Endothelial cell of umbilical vein (primary cell): ENCODE results near the gene MYPN. TPM values are rescaled to one million over a fixed set of nuclear protein-coding genes. Genes with fewer than 3 reads are reported as not detected.

Experiments used
- BruUV-seq: library from RNA; stranded (reverse); fragments of 400-500 nt; replicated peaks from 2 replicates; lab custom pipeline; 2021; lab: Mats Ljungman, UMichigan
- CTCF ChIA-PET: fragments of 300-600, 350-600 bp; sonication (Branson Sonifier 250); formaldehyde crosslinking; loops from one replicate; lab custom pipeline; 2021; ENCODE audit warnings: antibody characterized with exemption, inconsistent platforms; lab: Charles Lee
- POLR2A ChIA-PET: fragments of 300-600, 350-600 bp; sonication (Branson Sonifier 250); formaldehyde crosslinking; loops from one replicate; lab custom pipeline; 2021; ENCODE audit warnings: antibody characterized with exemption, inconsistent platforms; lab: Charles Lee
- DNase-seq: peaks from one replicate; pipeline ENCODE4 v3.0.0-alpha.2; 2011; ENCODE audit warnings: low read depth, low spot score
- FAIRE-seq: peaks from 2 replicates; lab custom pipeline; 2011; peaks lifted over from hg19 to GRCh38; lab: Jason Lieb, UNC
- H2AFZ ChIP-seq: 2 replicates; pipeline ENCODE4 v1.6.0; 2012; ENCODE audit warnings: low read depth, low read length, control low read depth, inconsistent platforms
- H3K27ac ChIP-seq: 2 replicates; pipeline ENCODE4 v1.5.1; 2011; ENCODE audit warnings: low read depth, mild to moderate bottlenecking, control low read depth, low read length, moderate library complexity; ENCODE audit not compliant: insufficient read depth
- H3K27me3 ChIP-seq, 2 experiments: 2 replicates each; pipeline versions ENCODE4 v1.6.0 to v1.6.1; 2011; ENCODE audit warnings: low read length in 2 of 2, mixed read lengths in 1 of 2; ENCODE audit not compliant: control insufficient read depth in 2 of 2, insufficient read depth in 2 of 2
- H3K36me3 ChIP-seq, 2 experiments: 2 replicates in 1 of 2; 3 replicates in 1 of 2; pipeline ENCODE4 v1.5.1; 2011; ENCODE audit warnings: low read length in 2 of 2, mild to moderate bottlenecking in 1 of 2, moderate library complexity in 1 of 2; ENCODE audit not compliant: control insufficient read depth in 2 of 2, insufficient read depth in 2 of 2; ENCODE audit errors: extremely low read depth in 1 of 2
- H3K4me1 ChIP-seq: 3 replicates; pipeline ENCODE4 v1.5.1; 2011; ENCODE audit warnings: mild to moderate bottlenecking, low read length; ENCODE audit not compliant: control insufficient read depth, insufficient read depth; ENCODE audit errors: extremely low read depth
- H3K4me2 ChIP-seq: 2 replicates; pipeline ENCODE4 v1.6.1; 2011; ENCODE audit warnings: low read length, control low read depth, mixed read lengths; ENCODE audit not compliant: insufficient read depth
- H3K4me3 ChIP-seq, 3 experiments: fragments of 200-600 bp in 1 of 3; sonication (generic), shearing (Covaris generic) in 1 of 3; replicated peaks in 1 of 3; 2 replicates each; pipeline ENCODE4 v1.5.1; 2011 to 2016; ENCODE audit warnings: control low read depth in 3 of 3, low read length in 3 of 3, mild to moderate bottlenecking in 2 of 3, inconsistent platforms in 1 of 3, low read depth in 1 of 3, moderate library complexity in 1 of 3; ENCODE audit not compliant: insufficient read depth in 1 of 3
- H3K79me2 ChIP-seq: 2 replicates; pipeline ENCODE4 v1.6.0; 2012; ENCODE audit warnings: low read length, inconsistent platforms; ENCODE audit not compliant: control insufficient read depth, insufficient read depth
- H3K9ac ChIP-seq: replicated peaks from 2 replicates; pipeline ENCODE3; 2011; ENCODE audit warnings: low read length, control low read depth; ENCODE audit not compliant: insufficient read depth; ENCODE audit errors: extremely low read depth
- H3K9me1 ChIP-seq: replicated peaks from 3 replicates; pipeline ENCODE4 v1.6.0; 2011; ENCODE audit warnings: mild to moderate bottlenecking, low read length; ENCODE audit not compliant: control insufficient read depth, insufficient read depth; ENCODE audit errors: extremely low read depth
- H3K9me3 ChIP-seq: replicated peaks from 2 replicates; pipeline ENCODE4 v1.5.1; 2012; ENCODE audit warnings: low read length, inconsistent platforms; ENCODE audit not compliant: control insufficient read depth, insufficient read depth
- H4K20me1 ChIP-seq: replicated peaks from 2 replicates; pipeline ENCODE3; 2011; ENCODE audit warnings: mild to moderate bottlenecking, low read length; ENCODE audit not compliant: control insufficient read depth, insufficient read depth; ENCODE audit errors: extremely low read depth
- CTCF ChIP-seq, 2 donors: IDR thresholded peaks; 1 replicate in 1 of 2; 2 replicates in 1 of 2; pipeline ENCODE4 v1.5.1; 2011; ENCODE audit warnings: low read length in 2 of 2, mild to moderate bottlenecking in 2 of 2, moderate library complexity in 2 of 2, control low read depth in 1 of 2, inconsistent platforms in 1 of 2, low read depth in 1 of 2; ENCODE audit not compliant: insufficient read depth in 1 of 2; ENCODE audit errors: extremely low read depth in 1 of 2
- EZH2 ChIP-seq: IDR thresholded peaks from 2 replicates; pipeline ENCODE4 v1.6.1; 2012; ENCODE audit warnings: borderline replicate concordance, low read depth, mild to moderate bottlenecking, moderate library complexity, low read length, inconsistent platforms; ENCODE audit not compliant: severe bottlenecking
- FOS ChIP-seq: IDR thresholded peaks from 2 replicates; pipeline ENCODE4 v1.6.1; 2011; ENCODE audit warnings: mild to moderate bottlenecking, low read length, moderate library complexity, borderline replicate concordance; ENCODE audit not compliant: insufficient read depth
- GATA2 ChIP-seq: IDR thresholded peaks from 2 replicates; pipeline ENCODE4 v1.7.0; 2011; ENCODE audit warnings: low read depth, mild to moderate bottlenecking, moderate library complexity, mixed read lengths, low read length; ENCODE audit not compliant: insufficient read length, insufficient read depth
- JUN ChIP-seq: IDR thresholded peaks from 2 replicates; pipeline ENCODE4 v1.6.1; 2011; ENCODE audit warnings: borderline replicate concordance, low read depth; ENCODE audit not compliant: insufficient read length, insufficient read depth
- MAX ChIP-seq: IDR thresholded peaks from 2 replicates; pipeline ENCODE4 v1.6.1; 2011; ENCODE audit not compliant: insufficient read depth, insufficient read length
- MYC ChIP-seq: IDR thresholded peaks from one replicate; pipeline ENCODE4 v1.6.1; 2011; ENCODE audit warnings: mild to moderate bottlenecking, low read depth, low read length
- POLR2A ChIP-seq: IDR thresholded peaks from 2 replicates; pipeline ENCODE4 v1.6.1; 2012; ENCODE audit warnings: low read depth, mild to moderate bottlenecking, control low read depth, low read length
- POLR2AphosphoS5 ChIP-seq: IDR thresholded peaks from 2 replicates; pipeline ENCODE4 v1.6.1; 2012; ENCODE audit warnings: low read depth, mild to moderate bottlenecking, control low read depth, low read length, moderate library complexity; ENCODE audit not compliant: insufficient read depth
- dilution Hi-C: fragments of 300-500 bp; cut with MboI; formaldehyde crosslinking; loops from one replicate; pipeline ENCODE4 v1.15.0; 2019; ENCODE audit warnings: low sequenced_read_pairs; ENCODE audit not compliant: extremely low pct_ligation_motif_present
- intact Hi-C: fragments of 100-400 bp; cut with micrococcal nuclease; formaldehyde crosslinking; loops from one replicate; pipeline ENCODE4 v1.10.0; 2022
- polyA plus RNA-seq, 4 experiments: library from polyadenylated mRNA; depleted of rRNA in 3 of 4; stranded (reverse) in 3 of 4; unstranded in 1 of 4; fragments of >200 nt; gene quantifications; 2 replicates each; pipeline versions ENCODE4 v1.2.1 to v1.2.3, GENCODE V29; 2011 to 2012; ENCODE audit warnings: missing spikeins in 1 of 4
- total RNA-seq: library from RNA; stranded (reverse); gene quantifications from 2 replicates; pipeline ENCODE4 v1.2.3, GENCODE V29; 2021

MYPN gene
- total and polyA plus RNA-seq, 2 donors (not counting 3 experiments of a cell fraction or from before 2014, with no cell fraction given), result 0.01 TPM; not detected in 1

DNA sequence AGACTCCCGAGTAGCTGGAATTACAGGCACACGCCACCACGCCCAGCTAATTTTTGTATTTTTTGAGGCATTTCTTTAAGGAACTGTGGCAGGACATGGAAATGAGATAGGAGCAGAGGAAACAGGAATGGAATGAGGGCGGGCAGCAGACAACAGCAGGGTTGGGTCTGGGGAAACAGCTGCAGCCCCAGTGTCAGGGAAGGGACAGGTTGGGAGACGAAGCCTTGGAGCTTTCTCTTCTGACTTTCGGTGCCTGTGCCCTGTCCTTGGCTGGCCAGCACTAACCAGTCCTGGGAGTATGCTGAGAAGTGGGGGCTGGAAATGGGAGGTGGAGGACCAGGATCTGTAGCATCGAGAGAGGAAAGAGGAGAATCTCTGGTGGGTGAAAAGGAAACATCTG is 75.3 kb downstream of the MYPN start:
- Histone ChIP-seq H4K20me1 (no peaks in the 10 kb centered on the region), H3K27me3 (peaks cover 7% of the 10 kb centered on the region in 2 experiments), H3K4me1 (peaks cover 7% of the 10 kb centered on the region), H3K9me1 (no peaks in the 10 kb centered on the region), H3K36me3 (no peaks in the 10 kb centered on the region), H3K9ac (no peak overlapping the region), H2AFZ (peak overlapping the region; percentile 93), H3K27ac (no peak overlapping the region), H3K4me3 (peak overlapping the region in 1 of 3 experiments; percentile 26), H3K9me3 (no peaks in the 10 kb centered on the region), H3K79me2 (no peaks in the 10 kb centered on the region), H3K4me2 (peak overlapping the region; percentile 80)
- dilution Hi-C loops, result no loop called here
- ChIA-PET POLR2A (no interaction called here), CTCF (interaction anchor here (0.8 to 2.2 kb wide), 6 partner anchors 9 to 396 kb away, joined by 3 to 7 read pairs (median 3); no protein-coding TSS in a partner anchor)
- TF ChIP-seq POLR2A (no peak), MAX (no peak), EZH2 (no peak), MYC (no peak), JUN (no peak), POLR2AphosphoS5 (no peak), CTCF (IDR thresholded peaks at IDR 0.05; ENCODE audit: extremely low read depth in 1 of 2, insufficient read depth in 1 of 2, low read depth in 1 of 2, low read length in 2 of 2) (no peak), GATA2 (no peak), FOS (no peak)
- intact Hi-C loops, result no loop called here
- peak; percentile 74 for DNase-seq
- peak; percentile 81 for FAIRE-seq
- no TSS peak for BruUV-seq
